HTERT RPE-1 (cell line): ENCODE results near the gene NUSAP1.
"Not testable (repeated sequence)": the region's sequence is repeated elsewhere in the genome, so short reads cannot be mapped to it uniquely, and the experiment has no call there.

Experiments used
- in situ Hi-C: fragments of 300-500 bp; cut with MboI; formaldehyde crosslinking; loops from 4 replicates; pipeline ENCODE4 v1.14.3; 2020; ENCODE audit warnings: low sequenced_read_pairs

NUSAP1 gene

GRCh38 chr15:41333026-41333562, 413 bp downstream of the NUSAP1 start:
- in situ Hi-C loops = no loop called here

DNA sequence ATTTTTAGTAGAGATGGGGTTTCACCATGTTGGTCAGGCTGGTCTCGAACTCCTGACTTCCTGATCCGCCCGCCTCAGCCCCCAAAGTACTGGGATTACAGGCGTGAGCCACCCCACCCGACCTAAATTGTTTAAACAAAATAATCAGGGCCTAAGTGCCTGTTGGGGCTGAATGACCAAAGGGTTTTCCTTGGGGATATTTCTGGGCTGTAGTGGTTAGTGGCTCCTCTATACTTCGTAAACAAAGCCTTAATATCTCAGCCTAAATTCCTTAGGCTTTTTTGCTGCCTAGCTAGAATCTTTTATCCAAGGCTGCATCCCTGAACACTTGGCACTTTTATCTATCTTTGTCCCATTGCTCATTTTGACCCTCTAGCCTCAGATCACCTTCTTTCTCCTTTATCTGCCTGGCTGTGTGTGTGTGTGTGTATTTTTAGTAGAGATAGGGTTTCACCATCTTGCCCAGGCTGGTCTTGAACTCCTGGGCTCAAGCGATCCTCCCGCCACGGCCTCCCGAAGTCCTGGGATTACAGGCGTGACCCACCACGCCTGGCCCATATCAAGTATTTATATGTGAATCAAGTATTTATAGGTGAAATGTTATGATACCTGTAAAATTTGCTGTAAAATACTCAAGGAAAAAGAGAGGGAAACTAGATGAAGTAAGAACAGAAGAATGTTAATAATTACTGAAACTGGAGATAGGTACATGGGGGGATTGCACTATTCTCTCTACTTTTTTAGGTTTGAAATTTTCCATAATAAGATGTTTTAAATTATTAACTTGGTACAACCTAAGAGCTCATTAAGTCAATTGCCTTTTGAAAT, 1.8 kb downstream of the NUSAP1 start:
- in situ Hi-C loops = no loop called here

DNA sequence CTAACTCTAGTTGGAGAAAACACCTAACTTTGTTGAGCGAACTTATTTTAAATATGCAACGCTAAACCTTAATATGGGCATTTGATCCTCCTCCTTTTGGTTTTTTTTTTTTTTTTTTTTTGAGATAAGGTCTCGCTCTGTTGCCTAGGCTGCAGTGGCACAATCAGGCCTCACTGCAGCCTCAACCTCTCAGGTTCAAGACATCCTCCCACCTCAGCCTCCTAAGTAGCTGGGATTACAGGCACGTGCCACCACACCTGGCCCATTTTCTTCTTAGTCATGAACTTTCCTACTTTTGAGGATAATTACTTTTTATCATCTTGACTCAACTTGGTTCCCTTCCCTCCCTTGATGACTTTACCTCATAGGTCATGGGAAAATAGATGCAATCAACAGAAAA, 3.9 kb downstream of the NUSAP1 start:
- in situ Hi-C loops = no loop called here

DNA sequence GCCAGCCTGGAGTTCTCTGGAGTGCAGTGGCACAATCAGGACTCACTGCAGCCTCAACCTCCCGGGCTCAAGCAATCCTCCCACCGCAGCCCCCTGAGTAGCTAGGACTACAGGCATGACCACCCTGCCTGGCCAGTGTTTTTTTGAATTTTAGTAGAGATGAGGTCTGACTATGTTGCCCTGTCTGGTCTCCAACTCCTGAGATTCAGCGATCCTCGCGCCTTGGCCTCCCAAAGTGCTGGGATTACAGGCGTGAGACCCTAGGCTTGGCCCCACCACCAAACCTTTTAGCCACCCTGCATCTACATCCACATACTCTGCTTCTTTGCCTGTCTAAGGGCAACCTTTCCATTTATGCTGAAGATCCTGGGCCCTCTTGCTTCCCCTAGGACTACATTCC, 4.4 kb downstream of the NUSAP1 start:
- in situ Hi-C loops = no loop called here

DNA sequence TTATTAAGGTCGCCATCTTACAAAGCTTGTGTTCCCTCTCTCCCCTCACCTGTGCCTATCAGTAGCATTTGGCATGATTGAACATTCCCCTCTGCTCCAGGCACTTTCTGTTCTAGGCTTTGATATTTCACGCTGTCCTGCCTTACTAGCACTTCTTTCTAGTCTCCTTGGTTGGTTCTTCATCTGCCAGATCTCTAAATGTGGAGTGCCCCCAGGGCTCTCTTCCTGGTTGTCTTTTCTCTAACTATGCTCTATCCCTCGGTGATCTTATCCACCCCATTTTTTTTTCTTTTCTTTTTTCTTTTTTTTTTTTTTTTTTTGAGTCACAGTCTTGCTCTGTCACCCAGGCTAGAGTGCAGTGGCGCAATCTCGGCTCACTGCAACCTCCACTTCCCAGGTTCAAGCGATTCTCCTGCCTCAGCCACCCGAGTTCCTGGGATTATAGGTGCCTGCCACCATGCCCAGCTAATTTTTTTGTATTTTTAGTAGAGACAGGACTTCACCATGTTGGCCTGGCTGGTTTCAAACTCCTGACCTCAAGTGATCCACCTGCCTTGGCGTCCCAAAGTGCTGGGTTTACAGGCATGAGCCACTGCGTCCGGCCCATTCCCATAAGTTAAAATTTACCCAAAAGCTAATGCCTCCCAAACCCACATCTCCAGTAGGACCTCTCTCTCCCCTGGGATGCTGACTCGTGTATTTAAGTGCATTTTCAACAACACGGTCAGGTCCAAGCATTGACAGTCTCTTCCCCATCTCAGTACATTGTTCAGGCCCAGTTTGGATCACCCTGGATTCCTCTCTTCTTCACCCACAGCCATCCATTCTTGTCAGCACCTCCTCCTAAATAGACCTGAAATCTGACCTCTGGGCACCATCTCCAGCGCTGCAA, 5.2 kb downstream of the NUSAP1 start:
- in situ Hi-C loops = no loop called here

DNA sequence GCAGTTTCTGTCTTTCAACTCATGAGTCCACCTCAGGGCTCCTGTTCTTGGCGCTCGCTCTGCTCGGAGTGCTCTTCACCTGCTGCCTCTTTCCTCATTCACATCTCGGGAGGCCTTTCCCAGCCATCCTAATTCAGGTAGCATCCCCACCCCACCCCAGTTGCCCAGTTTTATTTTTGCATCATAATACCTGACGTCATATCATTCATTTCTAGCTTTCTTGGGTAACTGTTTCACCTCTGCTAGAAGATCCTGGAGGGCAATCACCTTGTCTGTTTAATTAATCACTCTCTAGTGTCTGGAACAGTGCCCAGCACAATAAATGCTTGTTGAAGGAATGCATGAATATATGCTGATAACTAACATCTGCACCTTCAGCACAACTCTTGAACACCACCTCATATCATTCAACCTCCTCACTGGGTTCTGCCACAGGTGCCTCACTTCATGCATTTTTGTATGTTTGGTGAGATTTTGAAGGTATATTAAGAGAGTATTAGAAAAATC, 7.6 kb downstream of the NUSAP1 start:
- in situ Hi-C loops = no loop called here

DNA sequence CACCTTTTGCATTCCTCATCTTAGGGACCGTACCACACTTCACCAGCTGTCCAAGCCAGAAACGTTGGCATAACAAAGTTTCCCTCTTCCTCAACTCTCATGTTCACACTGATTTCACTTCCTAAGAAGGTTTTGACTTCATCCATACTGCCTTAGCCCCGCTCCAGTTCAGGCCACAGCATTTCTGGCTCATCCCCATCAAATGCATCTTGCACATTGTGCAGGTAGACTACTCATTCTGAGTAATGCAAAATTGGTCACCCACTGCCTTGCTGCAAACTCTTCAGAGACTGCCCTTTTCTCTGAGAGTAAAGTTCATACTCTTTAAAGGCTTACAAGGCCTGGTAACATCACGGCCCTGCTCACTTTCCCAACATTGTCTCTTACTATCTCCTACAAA, 8.8 kb downstream of the NUSAP1 start:
- in situ Hi-C loops = no loop called here

DNA sequence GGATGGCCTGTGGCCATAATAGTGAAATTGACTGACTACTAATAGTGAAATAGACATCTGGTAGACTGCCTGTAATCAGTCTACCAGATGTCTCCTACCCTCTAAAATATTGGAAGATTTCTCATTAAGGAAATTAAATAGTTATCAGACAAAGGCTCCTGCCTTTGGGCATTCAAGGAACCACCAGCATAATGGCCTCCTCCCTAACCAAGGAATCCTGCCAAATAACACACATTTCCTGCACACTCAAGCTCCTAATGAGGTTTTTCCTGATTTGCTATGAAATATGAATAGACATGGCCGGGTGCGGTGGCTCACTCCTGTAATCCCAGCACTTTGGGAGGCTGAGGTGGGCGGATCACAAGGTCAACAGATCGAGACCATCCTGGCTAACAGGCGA, 14.6 kb downstream of the NUSAP1 start:
- in situ Hi-C loops = no loop called here

- in situ Hi-C loops = no loop called here
Measured at GRCh38 chr15:41350057-41350717, 17.5 kb downstream of the NUSAP1 start.

DNA sequence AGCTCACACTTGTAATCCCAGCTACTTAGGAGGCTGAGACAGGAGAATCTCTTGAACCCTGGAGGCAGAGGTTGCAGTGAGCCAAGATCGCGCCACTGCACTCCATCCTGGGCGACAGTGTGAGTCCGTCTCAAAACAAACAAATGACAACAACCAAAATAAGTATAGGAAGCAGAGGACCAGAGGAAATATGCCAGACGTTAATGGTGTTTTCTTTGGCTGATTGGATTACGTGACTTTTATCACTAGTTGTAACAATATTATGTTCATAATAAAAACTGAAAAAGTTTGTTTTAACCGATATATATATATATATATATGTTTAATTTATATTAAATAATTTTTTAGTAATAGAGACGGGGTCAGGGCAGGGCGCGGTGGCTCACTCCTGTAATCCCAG, 21.7 kb downstream of the NUSAP1 start:
- in situ Hi-C loops = no loop called here

DNA sequence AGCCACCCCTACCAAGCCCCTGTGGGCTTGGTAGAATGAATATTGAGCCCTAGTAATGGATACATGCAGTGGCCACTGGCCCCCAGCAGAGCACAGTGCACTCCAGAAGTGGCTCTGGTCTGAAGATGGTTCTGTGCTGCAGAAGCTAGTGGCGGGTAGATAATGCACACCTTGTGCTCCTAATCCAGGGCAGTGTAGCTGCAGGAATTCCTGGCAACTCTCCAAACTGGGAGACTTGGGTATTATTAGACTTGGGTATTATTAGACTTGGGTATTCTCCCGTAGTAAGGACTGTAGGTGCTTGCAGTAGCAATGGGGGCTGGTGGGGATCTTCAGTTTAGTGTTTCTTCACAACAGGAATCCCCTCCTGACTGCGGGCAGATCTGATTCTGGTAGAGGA, 34.7 kb downstream of the NUSAP1 start:
- in situ Hi-C loops = no loop called here

DNA sequence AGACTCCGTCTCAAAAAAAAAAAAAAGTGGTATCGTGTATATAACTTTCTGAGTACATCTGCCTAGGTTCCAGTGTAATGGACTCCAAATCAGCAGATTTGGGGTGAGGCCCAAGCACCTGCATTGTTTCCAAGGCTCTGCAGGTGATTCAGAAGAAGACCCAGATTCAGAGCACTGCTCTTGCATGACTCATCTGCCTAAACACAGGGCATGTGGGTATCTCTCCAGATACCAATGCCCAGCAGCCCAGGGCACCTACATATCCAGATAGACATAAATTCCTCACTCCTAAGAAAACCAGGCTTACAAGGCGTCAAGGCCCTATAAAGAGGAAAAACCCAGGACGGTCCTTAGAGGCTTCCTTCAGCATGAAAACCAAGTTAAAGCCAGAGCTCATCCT, 45.3 kb downstream of the NUSAP1 start:
- in situ Hi-C loops = no loop called here

DNA sequence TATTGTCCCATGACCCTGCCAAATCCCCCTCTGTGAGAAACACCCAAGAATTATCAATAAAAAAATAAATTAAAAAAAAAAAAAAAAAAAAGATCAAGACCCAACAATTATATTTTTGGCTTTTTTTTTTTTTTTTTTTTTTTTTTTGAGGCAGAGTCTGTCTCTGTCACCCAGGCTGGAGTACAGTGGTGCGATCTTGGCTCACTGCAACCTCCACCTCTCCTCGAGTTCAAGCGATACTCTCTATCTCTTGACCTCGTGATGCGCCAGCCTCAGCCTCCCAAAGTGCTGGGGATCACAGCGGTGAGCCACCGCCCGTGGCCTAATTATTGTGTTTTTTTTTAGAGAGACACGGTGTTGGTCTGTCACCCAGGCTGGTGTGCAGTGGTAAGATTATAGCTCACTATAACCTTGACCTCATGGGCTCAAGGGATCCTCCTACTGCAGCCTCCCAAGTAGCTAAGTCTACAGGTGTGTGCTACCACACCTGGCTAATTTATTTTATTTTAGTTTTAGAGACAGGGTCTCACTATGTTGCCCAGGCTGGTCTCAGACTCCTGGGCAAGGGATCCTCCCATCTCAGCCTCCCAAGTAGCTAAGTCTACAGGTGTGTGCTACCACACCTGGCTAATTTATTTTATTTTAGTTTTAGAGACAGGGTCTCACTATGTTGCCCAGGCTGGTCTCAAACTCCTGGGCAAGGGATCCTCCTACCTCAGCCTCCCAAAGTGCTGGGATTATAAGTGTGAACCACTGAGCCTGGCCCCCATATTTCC, 51.5 kb downstream of the NUSAP1 start:
- in situ Hi-C loops = not testable (repeated sequence)

DNA sequence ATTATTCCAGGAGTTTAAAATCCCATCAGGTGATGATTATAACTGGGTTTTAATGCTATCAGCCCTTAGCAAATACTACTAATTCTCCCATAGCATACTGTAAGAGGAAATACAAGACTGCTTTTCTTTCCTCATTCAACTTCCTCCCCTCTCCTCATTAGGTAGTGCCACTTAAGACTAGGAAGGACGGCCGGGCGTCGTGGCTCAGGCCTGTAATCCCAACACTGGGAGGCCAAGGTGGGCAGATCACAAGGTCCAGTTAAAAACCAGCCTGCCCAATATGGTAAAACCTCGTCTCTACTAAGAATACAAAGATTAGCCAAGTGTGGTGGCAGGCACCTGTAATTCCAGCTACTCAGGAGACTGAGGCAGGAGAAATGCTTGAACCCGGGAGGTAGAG, 55.0 kb downstream of the NUSAP1 start:
- in situ Hi-C loops = no loop called here

DNA sequence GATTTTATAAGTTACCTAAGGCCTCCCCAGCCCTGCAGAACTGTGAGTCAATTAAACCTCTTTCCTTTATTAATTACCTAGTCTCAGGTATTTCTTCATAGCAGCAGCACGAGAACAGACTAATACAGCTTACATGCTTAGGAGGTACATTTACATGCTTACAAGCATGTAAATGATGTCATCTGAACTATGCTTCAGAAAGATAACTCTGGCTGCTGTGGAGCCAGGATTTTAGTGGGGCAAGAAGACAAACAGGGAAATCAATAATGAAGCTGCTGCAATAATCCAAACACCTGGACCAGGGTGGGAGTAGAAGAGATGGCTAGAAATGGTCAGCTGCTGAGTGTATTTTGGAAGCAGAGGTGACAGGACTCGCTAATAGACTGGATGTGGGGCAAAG, 60.0 kb downstream of the NUSAP1 start:
- in situ Hi-C loops = no loop called here

- in situ Hi-C loops = no loop called here
Measured at GRCh38 chr15:41394924-41395323, 62.2 kb downstream of the NUSAP1 start.

DNA sequence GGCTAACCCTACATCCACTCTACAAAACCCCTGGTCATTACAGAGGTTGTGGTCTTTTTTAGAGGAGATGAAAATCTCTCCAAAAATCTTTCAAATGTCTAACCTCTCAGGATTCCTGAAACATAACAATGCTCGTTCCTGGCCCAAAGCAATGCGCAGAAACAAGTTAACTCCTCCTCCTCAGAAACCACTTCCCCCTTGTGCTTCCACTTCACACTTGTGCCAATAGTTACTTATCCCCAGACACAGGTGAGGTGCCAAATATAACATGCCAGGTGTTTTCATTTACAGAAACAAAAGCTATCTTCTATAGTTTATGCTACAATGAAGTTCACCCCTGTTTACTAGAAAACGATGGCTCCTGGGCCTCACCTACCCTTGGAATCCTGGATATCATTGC, 63.4 kb downstream of the NUSAP1 start:
- in situ Hi-C loops = no loop called here

DNA sequence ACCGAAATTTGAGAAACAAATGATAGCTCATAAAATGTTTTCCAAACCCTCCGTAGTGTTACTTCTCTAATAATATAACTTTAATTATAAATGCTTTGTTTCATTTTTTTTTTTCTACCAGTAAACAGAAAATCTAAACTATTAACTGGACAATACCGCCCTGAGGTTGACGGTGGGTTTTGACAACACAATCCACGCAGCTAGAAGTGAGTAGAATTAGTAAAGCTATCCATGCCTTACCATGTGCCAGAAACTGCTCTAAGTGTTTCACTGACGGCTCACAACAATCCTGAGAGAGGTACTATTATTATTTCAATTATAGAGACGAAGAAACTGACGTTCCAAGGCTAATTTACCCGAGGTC, 69.2 kb downstream of the NUSAP1 start:
- in situ Hi-C loops = no loop called here

GRCh38 chr15:41407341-41407740, 74.7 kb downstream of the NUSAP1 start:
- in situ Hi-C loops = no loop called here

DNA sequence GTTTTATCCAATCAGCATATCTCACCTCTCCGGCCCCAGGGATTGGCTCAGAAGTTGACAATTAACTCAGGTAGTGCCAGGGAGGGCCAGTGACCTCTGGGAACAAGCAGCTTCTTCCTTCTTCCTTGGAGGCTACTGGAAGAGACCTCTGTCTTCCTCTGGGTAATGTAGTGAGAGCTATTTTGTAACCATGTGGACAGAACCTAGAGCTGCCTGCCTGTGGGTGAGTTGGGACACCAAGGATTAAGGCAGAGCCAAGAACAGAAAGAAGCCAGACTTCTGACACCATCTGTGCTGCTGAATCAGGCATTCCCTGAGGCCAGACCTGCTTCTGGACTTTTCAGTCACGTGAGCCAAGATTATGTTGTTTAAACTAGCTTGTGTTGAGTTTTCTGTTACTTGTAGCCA, 75.6 kb downstream of the NUSAP1 start:
- in situ Hi-C loops = no loop called here
